ENCODE data around the gene GPC5.

The GPC5 gene

GRCh38 chr13:92320323-92320722 is 921.9 kb downstream of the GPC5 start:
- DNase-seq = no peak

DNA sequence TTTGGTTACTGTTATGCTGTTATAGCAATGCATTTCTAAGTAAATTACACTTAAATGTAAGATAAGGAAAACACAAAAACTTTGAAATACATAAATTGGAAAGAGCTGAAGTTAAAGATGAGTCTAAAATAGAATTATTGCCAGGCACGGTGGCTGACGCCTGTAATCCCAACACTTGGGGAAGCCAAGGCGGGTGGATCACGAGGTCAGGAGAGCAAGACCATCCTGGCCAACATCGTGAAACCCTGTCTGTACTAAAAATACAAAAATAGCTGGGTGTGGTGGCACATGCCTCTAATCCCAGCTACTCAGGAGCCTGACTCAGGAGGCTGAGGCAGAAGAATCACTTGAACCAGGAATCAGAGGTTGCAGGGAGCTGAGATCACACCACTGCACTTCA is 922.8 kb downstream of the GPC5 start:
- DNase-seq = no peak

- DNase-seq = no peak
Observed at GRCh38 chr13:92345627-92346026, 947.2 kb downstream of the GPC5 start.

GRCh38 chr13:92346046-92346445 is 947.6 kb downstream of the GPC5 start:
- no peak for DNase-seq

DNA sequence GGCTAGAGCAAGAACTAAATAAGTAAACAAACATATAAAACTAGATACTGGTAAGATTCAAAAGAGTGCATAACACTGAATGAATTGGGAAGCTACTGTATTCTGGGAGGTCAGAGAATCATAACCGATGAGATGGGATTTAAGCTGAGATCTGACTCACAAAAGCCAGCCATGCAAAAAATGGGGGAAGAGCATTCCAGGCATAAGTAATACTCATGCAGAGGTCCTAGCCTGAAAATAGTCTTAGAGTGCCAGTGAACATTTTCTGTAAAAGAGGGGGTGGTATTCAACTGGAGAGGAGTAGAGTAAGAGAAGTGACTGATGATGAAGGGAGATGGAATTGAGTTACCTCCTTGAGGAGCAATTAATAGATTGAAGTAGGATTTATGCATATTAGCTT is 956.2 kb downstream of the GPC5 start:
- no peak for DNase-seq

- DNase-seq = no peak
Observed at GRCh38 chr13:92355213-92355612, 956.8 kb downstream of the GPC5 start.

DNA sequence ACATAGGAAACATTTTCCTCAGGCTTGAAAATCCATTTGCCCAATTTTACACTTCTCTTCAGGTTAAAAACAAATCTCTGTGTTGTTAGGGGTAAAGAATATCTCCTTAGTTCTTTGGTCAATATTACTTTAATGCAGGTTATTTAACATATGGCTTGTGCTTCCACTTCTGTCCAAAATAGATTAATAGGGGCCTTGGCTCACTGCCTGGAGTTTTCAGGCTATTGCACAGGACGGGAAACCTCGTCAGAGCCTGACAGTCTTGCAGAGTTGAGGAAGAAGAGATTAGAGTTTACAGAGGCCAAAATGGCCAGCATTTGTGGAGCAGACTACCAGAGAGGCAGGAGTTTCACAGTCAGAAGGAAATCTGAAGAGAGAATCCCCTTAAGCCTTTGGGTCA is 964.3 kb downstream of the GPC5 start:
- DNase-seq = no peak

- DNase-seq = no peak
Observed at GRCh38 chr13:92365904-92366303, 967.5 kb downstream of the GPC5 start.

- DNase-seq = no peak
Observed at GRCh38 chr13:92377396-92377795, 979.0 kb downstream of the GPC5 start.

DNA sequence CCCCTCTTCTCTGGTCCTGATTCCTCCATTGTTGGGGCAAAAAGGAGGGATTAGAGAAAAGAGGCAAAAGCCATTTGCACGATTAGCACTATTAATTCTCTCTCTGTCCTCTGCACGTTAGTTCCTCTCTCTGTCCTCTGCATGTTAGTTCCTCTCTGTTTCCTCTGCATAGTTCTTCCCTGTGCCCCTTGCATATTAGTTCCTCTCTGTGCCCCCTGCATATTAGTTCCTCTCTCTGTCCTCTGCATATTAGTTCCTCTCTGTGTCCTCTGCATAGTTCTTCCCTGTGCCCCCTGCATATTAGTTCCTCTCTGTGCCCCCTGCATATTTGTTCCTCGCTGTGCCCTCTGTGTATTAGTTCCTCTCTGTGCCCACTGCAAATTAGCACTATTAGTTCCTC is 981.0 kb downstream of the GPC5 start:
- DNase-seq = no peak

DNA sequence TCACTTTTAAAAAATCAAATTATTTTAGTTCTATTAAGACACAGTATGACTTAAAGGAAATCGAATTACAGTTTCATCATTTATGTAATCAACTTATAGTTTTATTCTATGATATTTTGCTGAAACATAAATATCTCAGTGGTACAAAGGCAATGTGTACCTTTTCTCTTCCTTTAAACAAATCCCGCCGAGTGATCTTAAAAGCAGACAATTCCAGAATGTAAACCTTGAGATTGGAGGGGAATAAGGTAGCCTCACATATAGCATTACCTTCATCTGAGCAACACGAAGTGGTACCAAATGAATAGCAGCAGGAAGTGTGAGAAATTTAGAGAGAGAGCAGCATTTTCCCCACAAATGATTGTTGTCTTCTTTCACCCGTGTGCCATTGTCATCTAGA is 986.0 kb downstream of the GPC5 start:
- no peak for DNase-seq

- no peak for DNase-seq
Observed at GRCh38 chr13:92387245-92387644, 988.8 kb downstream of the GPC5 start.

- DNase-seq = no peak
Observed at GRCh38 chr13:92390217-92390616, 991.8 kb downstream of the GPC5 start.

DNA sequence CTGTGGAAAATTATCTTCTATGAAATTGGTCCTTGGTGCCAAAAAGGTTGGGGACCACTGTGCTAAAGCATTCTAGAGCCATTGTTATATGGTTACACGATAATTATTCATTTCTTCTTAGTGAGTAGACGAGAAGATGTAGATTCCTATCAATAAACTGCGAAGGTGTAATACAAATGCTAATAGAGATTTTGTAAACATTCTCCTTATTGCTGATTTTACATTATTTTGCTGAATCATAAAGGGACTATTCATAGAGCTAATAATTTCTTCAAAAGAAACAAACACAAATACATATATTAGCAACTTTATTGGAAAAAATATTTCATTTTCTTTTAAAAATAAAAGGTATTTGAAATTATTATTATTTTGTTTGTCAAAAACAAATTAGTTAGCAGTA is 1005.2 kb downstream of the GPC5 start:
- no peak for DNase-seq

DNA sequence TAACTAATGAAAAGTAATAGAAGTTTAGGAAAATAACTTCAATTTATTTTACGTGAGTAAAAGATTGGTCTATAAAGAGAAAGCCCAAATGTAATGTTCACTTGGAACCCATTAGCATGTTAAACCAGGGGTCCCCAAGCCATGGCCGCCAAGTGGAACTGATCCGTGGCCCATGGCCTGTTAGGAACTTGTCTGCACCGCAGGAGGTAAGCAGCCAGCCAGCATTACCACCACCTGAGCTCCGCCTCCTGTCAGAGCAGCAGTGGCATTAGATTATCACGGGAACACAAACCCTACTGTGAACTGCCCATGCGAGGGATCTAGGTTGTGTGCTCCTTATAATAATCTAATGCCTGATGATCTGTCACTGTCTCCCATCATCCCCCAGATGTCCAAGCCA is 1009.4 kb downstream of the GPC5 start:
- no peak for DNase-seq

GRCh38 chr13:92412481-92412880 is 1014.1 kb downstream of the GPC5 start:
- no peak for DNase-seq

DNA sequence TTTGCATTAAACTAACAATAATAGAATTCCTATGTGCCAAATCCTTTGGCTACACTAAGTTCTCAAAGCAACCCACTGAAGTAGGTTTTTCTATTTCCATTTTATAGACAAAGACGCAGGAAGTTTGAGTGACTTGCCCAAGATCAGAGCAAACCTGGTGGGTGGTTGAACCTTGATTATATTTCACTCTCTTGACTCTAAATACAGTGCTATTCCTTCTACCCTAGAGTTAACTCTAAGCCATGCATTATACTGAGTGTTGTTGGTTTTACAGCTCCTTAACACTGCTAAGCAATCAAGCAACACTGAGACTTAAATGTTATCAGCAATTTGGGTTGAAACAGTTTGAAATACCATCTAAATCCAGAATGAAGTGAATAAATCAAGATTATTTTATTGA is 1014.6 kb downstream of the GPC5 start:
- DNase-seq = no peak

GRCh38 chr13:92413452-92413851 is 1015.0 kb downstream of the GPC5 start:
- no peak for DNase-seq

GRCh38 chr13:92414851-92415250 is 1016.4 kb downstream of the GPC5 start:
- no peak for DNase-seq

GRCh38 chr13:92415781-92416180 is 1017.4 kb downstream of the GPC5 start:
- no peak for DNase-seq

DNA sequence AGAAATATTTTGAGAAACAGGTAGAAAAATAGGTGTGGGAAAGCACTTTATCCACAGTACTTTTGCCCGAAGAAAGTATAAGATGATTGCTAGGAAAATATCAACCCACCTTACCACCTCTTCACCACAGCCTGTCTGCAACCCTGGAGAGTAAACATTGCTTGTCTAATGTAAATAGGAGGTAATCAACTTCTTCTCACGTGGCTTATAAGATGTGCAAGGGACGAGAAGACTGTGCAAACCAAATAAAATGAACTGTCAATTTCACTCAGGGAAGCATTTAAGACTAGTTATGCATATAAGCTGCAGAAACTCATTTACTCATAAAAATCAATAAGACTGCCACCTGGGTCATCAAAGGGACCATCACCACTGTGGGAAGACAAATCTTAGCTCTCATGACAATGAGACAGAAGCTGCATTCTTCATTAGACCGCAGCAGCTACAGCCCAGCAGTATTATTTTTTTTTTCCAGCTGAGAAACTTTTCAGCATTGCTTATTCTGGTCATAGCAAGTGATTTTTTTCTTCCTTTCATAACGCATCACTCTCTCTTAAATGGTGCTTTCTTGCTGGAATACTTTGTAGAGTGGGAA is 1020.5 kb downstream of the GPC5 start:
- no peak for DNase-seq

GRCh38 chr13:92429231-92429630 is 1030.8 kb downstream of the GPC5 start:
- no peak for DNase-seq

DNA sequence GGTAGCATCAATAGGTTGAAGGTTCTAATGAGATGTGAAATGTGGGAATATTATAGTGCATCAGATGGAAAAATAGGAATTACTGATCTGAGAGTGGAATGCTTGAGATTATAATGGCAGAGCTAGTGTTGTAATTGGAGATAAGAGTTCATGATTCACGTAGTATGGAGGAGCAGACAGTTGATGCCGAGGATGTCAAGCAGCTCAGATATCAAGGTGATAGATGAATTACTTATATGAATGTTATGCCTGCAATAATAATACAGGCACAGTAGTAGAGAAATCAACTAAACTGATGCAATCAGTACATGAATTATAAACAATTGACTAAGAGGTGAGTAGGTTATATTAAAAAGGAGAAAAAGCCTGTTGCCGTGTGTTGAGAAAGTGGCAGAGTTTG is 1035.0 kb downstream of the GPC5 start:
- no peak for DNase-seq

DNA sequence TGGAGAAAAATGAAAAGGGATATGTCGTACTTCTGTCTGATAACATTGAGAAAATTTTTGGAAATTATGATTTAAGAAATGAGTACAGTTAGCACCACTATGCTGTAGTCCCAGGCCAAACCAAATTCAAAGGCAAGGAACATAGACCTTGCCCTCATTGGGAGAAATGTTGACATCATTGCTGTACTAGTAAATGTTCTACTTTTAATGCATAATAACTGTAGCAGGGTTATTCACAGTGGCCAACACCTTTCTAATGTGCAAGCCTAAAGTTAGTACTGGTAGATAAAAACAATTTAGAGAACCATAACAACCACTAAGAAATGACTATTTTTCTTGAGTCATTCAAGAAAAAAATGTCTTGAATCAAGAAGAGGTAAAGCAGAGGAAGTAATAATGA is 1035.5 kb downstream of the GPC5 start:
- DNase-seq = no peak

Data from nucleus accumbens (tissue), 56 donors.